Thyroid gland (tissue), 4 donors: Measurements from ENCODE around the gene FAM229A. TPM values are rescaled to one million over a fixed set of nuclear protein-coding genes. Genes with fewer than 3 reads are reported as not detected.

Experiments used
- DNase-seq, 2 donors: peaks; one replicate each; pipeline ENCODE4 v3.0.0-alpha.2; 2019
- H3K27ac ChIP-seq, 3 donors: fragments of 200-600 bp; sonication (generic); 1 replicate in 2 of 3; 2 replicates in 1 of 3; pipeline ENCODE4 v1.5.1; 2016 to 2019; ENCODE audit warnings: mild to moderate bottlenecking in 1 of 3, moderate library complexity in 1 of 3
- H3K27me3 ChIP-seq: fragments of 200-600 bp; sonication (generic); one replicate; pipeline ENCODE4 v1.5.1; 2019
- H3K36me3 ChIP-seq, 2 donors: fragments of 200-600 bp; sonication (generic); one replicate each; pipeline ENCODE4 v1.5.1; 2016 to 2019
- H3K4me1 ChIP-seq, 2 donors: fragments of 200-600 bp; sonication (generic); one replicate each; pipeline ENCODE4 v1.5.1; 2017 to 2019
- H3K4me3 ChIP-seq, 3 donors: fragments of 200-600 bp; sonication (generic); replicated peaks in 1 of 3; 1 replicate in 2 of 3; 2 replicates in 1 of 3; pipeline ENCODE4 v1.5.1; 2016; ENCODE audit warnings: mild to moderate bottlenecking in 1 of 3
- H3K9me3 ChIP-seq: fragments of 200-600 bp; sonication (generic); one replicate; pipeline ENCODE4 v1.5.1; 2017
- CTCF ChIP-seq, 6 experiments: fragments of 200-600 bp in 3 of 6; fragments of 450-650 bp in 3 of 6; sonication (generic) in 3 of 6; IDR thresholded peaks; one replicate each; pipeline ENCODE4 v1.5.1; 2016 to 2019; ENCODE audit warnings: antibody characterized with exemption in 6 of 6, mild to moderate bottlenecking in 2 of 6, inconsistent platforms in 1 of 6, moderate library complexity in 1 of 6
- POLR2A ChIP-seq, 2 donors: fragments of 450-650 bp; IDR thresholded peaks; one replicate each; pipeline ENCODE4 v1.6.1; 2017; ENCODE audit warnings: antibody characterized with exemption in 2 of 2, mild to moderate bottlenecking in 2 of 2, moderate library complexity in 1 of 2
- WGBS, 2 donors: methylation state at CpG; one replicate each; pipeline ENCODE4 v1.1.5; 2017; 5-methylcytosine and 5-hydroxymethylcytosine counted together
- intact Hi-C: fragments of 100-400 bp; cut with DNase I; formaldehyde crosslinking; loops from one replicate; pipeline ENCODE4 v1.15.1; 2023
- total RNA-seq, 4 donors: library from RNA; depleted of rRNA; stranded (reverse); fragments of >200 nt; gene quantifications; one replicate each; pipeline ENCODE4 v1.2.3, GENCODE V29; 2016

Gene FAM229A
- total RNA-seq, 4 donors from 2014 or later: 5.1 to 20.0 (median 7.4) TPM

- 43 to 44% methylated on average over 2 of the region's 2 CpGs for WGBS, 2 donors
- DNase-seq: peak in 1 of 2 donors; percentile 42
- peaks cover 19 to 43% of the 10 kb centered on the region in 2 donors for H3K4me1 ChIP-seq
Measured at GRCh38 chr1:32353886-32354570, 8.3 kb downstream of the FAM229A start.

GRCh38 chr1:32353431-32353830 lies 8.9 kb downstream of the FAM229A start:
- no peak for TF ChIP-seq POLR2A (IDR thresholded peaks at IDR 0.05)
- TF ChIP-seq CTCF (IDR thresholded peaks at IDR 0.05): no peak
- H3K9me3 ChIP-seq: no peaks in the 10 kb centered on the region
- 72 to 87% methylated on average over 2 of the region's 2 CpGs for WGBS, 2 donors

More at GRCh38 chr1:32353886-32354570, 8.3 kb downstream of the FAM229A start:
- TF ChIP-seq POLR2A (IDR thresholded peaks at IDR 0.05) (no peak), CTCF (IDR thresholded peaks at IDR 0.05) (no peak)
- Histone ChIP-seq H3K36me3 (no peaks in the 10 kb centered on the region), H3K27ac (peak overlapping the region in 1 of 3 donors; percentile 32), H3K9me3 (no peaks in the 10 kb centered on the region), H3K4me3 (no peak overlapping the region), H3K27me3 (no peaks in the 10 kb centered on the region)
- intact Hi-C loops: no loop called here

GRCh38 chr1:32352831-32353383 lies 9.4 kb downstream of the FAM229A start:
- H3K9me3 ChIP-seq: no peaks in the 10 kb centered on the region
- no peak for TF ChIP-seq CTCF (IDR thresholded peaks at IDR 0.05)
- no peak for TF ChIP-seq POLR2A (IDR thresholded peaks at IDR 0.05)
- H3K27me3 ChIP-seq: no peaks in the 10 kb centered on the region
- H3K36me3 ChIP-seq: no peaks in the 10 kb centered on the region
- H3K4me1 ChIP-seq: peaks cover 19 to 44% of the 10 kb centered on the region in 2 donors
- no peak for DNase-seq
- intact Hi-C loops: no loop called here
- H3K27ac ChIP-seq: peak overlapping the region in 2 of 3 donors; percentile 12 to 89
- 80 to 81% methylated on average over 2 of the region's 2 CpGs for WGBS, 2 donors
- peak overlapping the region in 1 of 3 donors; percentile 62 for H3K4me3 ChIP-seq

More at GRCh38 chr1:32353431-32353830, 8.9 kb downstream of the FAM229A start:
- intact Hi-C loops: no loop called here
- no peak overlapping the region for H3K4me3 ChIP-seq
- DNase-seq: no peak
- no peaks in the 10 kb centered on the region for H3K36me3 ChIP-seq
- peak overlapping the region in 1 of 3 donors; percentile 32 for H3K27ac ChIP-seq
- peaks cover 19 to 45% of the 10 kb centered on the region in 2 donors for H3K4me1 ChIP-seq
- no peaks in the 10 kb centered on the region for H3K27me3 ChIP-seq

- peak overlapping the region in 2 of 3 donors; percentile 34 to 62 for H3K4me3 ChIP-seq
- WGBS, 2 donors: 30 to 61% methylated on average over 4 to 8 of the region's 8 CpGs
- H3K27ac ChIP-seq: peak overlapping the region; percentile 86 to 94 (median 89)
- DNase-seq: no peak
- no peaks in the 10 kb centered on the region for H3K36me3 ChIP-seq
- intact Hi-C loops: no loop called here
- H3K4me1 ChIP-seq: peaks cover 19 to 45% of the 10 kb centered on the region in 2 donors
- no peaks in the 10 kb centered on the region for H3K9me3 ChIP-seq
- TF ChIP-seq CTCF (IDR thresholded peaks at IDR 0.05): no peak
- TF ChIP-seq POLR2A (IDR thresholded peaks at IDR 0.05): no peak
- no peaks in the 10 kb centered on the region for H3K27me3 ChIP-seq
Measured at GRCh38 chr1:32352239-32352745, 10.0 kb downstream of the FAM229A start.
